HG03280 (cell line): Measurements from ENCODE around the gene MSX1.
"Not testable (repeated sequence)": the region's sequence is repeated elsewhere in the genome, so short reads cannot be mapped to it uniquely, and the experiment has no call there.

Source experiments
- ATAC-seq: cut with Tn5 transposase; IDR thresholded peaks from one replicate; pipeline ENCODE4 v1.9.1; 2021; ENCODE audit warnings: mild to moderate bottlenecking, moderate library complexity; ENCODE audit not compliant: unreplicated experiment

Gene MSX1

GRCh38 chr4:4859325-4859798 lies at the start of gene MSX1:
MSX1 (plus strand) TSS chr4:4859665; CDS start chr4:4859900, 235 bp downstream.
- ATAC-seq, result peak; percentile 84

GRCh38 chr4:4810092-4810774 lies 49.2 kb upstream of the MSX1 start:
- ATAC-seq, result no peak

DNA sequence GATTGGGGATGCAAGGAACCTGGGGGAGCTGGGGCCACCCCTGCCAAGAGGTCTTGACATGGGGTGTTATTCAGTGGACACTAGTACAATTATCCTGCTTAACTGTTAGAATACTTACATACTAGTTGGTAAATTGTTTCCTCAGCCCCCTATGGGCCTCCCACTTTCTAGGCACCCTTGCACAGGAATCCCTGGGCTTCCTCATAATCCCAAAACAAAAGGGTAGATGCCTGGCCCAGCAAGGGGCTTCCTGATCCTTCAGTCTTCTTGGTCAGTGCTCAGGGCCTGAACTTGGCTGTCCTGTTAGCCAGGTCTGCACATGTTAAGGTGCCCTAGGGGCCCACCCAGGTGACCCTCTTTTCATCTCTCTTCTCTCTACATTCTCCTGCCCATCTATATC lies 48.7 kb upstream of the MSX1 start:
- no peak for ATAC-seq

- ATAC-seq, result no peak
Measured at GRCh38 chr4:4812145-4812794, 47.2 kb upstream of the MSX1 start.

DNA sequence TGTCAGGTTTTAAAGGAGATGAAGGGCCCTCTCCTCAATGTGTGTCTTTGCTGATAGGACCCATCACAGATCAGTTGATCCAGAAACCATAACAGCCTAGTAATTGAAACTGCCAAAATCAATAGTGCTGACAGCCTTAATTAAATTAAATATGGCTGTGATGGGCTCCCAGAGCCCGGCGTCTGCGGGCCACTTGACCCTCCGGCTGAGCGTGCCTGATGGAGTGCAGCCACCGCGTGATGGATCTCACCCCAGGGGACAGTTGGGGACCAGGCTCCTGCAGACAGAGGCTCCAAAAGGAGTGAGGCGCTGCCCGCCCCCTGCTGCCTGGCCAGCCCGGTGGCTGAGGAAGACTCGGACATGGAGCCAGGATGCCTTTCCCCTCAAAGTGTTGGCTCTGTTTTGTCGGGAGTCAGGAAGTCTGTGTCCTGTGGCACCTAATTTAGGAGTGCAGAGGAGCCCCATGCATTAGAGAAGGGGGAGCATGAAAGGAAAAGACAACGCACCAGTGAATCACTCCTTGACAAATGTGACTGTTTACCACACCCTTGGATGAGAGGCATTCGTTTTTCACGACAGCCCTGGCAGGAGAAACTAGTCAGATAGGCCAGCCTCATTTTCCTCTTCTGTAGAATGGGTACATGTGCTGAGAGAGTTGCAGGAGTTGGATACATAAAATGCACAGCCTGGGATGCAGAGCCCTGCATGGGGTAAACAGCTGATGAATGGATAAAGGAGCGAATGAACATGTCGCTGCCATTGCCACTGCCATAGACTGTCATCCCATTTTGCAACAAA lies 40.9 kb upstream of the MSX1 start:
- no peak for ATAC-seq

GRCh38 chr4:4819213-4819606 lies 40.3 kb upstream of the MSX1 start:
- ATAC-seq, result no peak

DNA sequence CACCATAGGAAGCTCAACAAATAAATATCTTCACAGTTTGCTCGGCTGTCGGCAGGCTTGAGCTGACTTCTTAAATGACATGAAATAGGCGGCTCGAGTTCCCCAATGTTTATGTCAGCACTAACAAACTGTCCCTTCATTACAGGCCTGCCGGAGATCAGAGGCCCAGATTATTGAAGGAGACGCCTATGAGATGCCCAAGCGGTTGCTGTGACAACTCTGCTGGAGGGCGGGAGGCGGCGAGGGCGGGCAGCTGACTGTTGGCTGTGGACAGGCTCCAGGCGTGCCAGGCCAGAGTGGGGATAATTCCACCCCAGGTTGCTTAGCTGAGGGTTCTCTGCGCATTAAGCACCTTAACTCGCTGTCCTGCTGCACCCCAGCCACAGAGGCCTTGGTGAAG lies 39.2 kb upstream of the MSX1 start:
- ATAC-seq, result no peak

DNA sequence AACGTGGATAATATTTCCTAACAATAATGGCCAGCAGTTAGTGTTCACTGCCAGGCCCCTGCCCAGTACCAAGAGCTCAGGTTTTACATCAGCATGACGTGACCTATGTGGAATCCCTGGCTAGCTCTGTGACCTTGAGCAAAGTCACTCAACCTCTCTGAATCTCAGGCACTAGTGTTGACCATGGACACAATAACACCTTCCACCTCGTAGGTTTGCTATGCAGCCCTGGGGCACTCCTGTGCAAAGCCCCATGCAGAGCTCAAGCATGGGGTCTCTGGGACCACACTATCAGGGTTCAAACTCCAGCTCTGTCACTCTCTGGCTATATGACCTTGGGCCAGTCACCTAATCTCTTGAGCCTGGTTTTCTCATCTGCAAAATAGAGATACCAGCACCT lies 38.7 kb upstream of the MSX1 start:
- no peak for ATAC-seq

GRCh38 chr4:4821577-4821976 lies 37.9 kb upstream of the MSX1 start:
- no peak for ATAC-seq

- ATAC-seq, result not testable (repeated sequence)
Measured at GRCh38 chr4:4822286-4822685, 37.2 kb upstream of the MSX1 start.

DNA sequence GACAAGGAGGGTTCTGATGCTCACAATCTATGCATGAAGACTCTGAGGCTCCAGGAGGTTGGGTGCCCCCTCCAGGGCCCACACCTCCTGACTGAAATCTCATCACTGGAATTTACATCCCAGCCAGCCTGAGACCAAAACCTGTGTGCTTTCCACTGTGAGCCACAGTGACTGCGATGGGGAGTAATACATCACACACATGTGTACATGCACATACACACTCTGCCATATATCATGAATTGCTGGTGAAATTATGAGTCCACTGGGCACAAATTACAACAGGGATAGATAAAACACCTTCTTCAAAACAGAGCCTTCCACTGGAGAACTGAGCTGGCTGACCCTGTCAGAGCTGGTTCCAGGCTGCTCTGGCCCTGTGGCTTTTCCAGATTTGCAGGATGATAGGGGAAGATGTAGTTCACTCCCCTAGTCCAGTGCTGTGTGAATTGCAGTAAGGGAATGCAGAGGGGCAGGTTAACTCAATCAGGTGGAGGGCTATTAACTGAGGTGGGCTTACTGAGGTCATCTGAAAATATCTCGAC lies 35.8 kb upstream of the MSX1 start:
- ATAC-seq, result no peak

GRCh38 chr4:4824232-4824631 lies 35.2 kb upstream of the MSX1 start:
- ATAC-seq, result no peak

- no peak for ATAC-seq
Measured at GRCh38 chr4:4825431-4825830, 34.0 kb upstream of the MSX1 start.

GRCh38 chr4:4829837-4830236 lies 29.6 kb upstream of the MSX1 start:
- ATAC-seq, result no peak

DNA sequence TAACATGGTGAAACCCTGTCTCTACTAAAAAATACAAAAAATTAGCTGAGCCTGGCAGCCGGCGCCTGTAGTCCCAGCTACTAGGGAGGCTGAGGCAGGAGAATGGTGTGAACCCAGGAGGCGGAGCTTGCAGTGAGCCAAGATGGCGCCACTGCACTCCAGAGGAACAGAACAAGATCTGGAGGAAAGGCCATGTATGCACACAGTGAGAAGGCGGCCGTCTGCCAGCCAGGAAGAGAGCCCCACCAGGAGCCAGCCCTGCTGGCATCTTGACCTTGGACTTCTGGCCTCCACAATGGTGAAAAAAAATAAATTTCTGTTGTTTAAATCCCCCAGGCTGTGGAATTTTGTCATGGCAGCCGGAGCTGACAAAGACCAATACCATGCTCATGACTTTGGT lies 28.2 kb upstream of the MSX1 start:
- no peak for ATAC-seq

GRCh38 chr4:4831825-4832224 lies 27.6 kb upstream of the MSX1 start:
- ATAC-seq, result no peak

- no peak for ATAC-seq
Measured at GRCh38 chr4:4836044-4836443, 23.4 kb upstream of the MSX1 start.

DNA sequence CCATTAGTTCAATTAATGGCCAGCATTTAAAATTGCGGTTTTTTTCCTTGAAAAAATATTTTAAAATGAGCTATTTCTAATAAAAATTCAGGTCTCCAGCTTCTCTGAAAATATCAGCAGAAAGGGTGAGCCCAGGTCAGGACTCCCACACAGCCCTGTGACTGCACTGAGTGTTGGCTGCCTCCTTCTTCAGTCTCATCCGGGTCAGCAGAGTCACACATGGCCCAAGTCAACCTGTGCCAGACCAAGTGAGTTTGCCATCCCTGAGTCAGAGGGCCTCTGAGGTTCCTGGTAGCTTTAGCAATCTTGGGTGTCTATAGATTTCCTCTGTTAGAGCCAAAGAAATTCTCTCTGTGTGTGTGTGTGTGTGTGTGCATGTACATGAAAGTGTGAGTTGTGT lies 22.1 kb upstream of the MSX1 start:
- ATAC-seq, result no peak

DNA sequence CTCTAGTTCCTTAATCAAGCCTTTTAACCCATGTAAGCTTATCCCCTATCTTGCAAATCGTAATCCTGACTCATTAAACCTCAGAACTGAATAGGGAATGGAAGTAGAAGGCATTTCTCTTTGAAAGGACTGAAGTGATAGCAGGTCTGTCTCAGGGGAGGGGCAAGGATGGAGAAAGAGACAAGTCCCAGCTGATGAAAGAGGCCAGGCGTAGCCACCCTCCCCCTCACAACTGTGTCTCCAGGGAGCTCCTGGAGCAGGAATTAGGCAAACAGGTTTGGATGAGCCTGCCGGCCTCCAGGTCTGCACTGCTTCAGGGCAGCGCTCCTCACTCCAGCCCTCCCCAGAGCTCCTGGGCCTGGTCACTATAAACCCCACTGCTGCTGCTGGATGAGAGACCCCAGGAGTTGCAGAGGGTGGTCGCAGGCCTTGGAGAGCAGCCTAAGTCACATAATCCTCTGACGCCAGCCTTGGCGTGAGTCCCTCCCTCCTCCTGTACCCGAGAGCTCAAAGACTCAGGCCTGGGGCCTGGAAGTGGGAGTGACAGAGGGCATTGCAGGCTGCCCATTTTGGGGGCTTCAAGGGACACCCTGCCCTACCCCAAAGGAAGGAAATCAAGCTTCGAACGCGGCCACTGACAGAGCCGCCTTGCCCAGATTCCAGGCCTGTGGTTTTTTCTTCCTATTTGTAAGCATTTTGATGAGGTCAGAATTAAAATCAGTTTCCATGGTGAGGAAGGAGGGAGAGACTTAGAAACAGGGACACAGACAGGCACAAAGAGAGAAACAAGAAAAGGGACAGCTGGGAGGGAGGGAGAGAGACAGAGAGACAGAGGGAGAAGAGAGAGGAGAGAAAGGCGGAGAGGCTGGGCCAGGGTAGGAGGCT lies 21.2 kb upstream of the MSX1 start:
- ATAC-seq, result no peak

DNA sequence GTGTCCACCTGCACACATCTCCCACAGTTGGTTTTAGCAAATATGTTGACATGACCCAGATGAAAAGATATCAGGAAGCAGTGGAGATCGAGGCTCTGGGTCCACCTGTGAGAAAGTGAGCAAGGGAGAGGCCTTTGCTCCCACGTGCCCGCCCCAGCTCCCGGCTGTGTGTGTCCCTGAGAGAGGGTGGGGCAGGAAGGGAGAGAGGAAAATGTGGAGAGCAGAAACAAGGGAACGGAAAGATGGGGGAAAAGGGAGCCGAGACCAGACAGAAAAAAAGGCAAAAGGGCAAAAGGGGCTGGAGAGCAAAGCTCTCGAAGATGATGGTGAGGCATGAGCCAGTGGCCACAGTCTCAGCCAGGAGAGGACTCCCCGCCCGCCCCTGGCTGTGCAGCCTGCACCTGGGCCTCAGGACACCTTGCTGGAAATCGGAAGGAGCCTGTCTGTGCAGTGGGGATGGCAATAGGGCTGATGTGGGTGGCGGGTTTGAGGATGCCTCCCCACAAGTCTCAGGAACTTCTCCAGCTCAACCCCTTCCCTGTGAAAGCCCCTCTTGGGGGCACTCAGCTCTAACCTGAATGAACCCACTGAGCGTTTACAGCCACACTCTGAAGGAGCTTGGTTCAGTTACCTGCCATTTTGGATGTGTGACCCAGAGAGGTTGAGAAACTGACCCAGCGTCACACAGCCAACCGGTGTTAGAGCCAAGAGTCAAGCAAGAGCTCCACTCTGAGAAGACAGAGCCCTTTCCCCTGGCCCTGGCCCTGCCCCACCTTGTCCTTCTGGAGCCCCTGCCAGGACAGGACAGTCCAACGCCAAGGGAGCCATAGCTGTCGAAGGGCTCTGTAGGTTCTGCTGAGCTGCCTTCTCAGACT lies 20.3 kb upstream of the MSX1 start:
- no peak for ATAC-seq
